Measurements from ENCODE around the gene ZBP1.

- TF ChIP-seq CTCF (IDR thresholded peaks at IDR 0.05): no peak
- TF ChIP-seq POLR2A (IDR thresholded peaks at IDR 0.05): no peak
- no peak for TF ChIP-seq POLR2AphosphoS5 (IDR thresholded peaks at IDR 0.05)
- no peak for TF ChIP-seq EP300 (IDR thresholded peaks at IDR 0.05)
These were observed 985 bp downstream of the ZBP1 start for GRCh38 chr20:57619051-57619831.

Measured in upper lobe of left lung (tissue), 4 donors.